Activated T-helper 1 cell treated with Interleukin-2 at 50 U/mL for 16 hours (primary cell): Measurements from ENCODE around the gene KCNMB2.

Source experiments
- DNase-seq: peaks from one replicate; pipeline ENCODE4 v3.0.0-alpha.2; 2020; ENCODE audit warnings: low read depth

Gene KCNMB2

GRCh38 chr3:178655488-178655887 is 119.3 kb downstream of the KCNMB2 start:
- DNase-seq: no peak

GRCh38 chr3:178658694-178659325 is 122.6 kb downstream of the KCNMB2 start:
- DNase-seq: no peak

- DNase-seq: no peak
Observed at GRCh38 chr3:178663201-178663934, 127.1 kb downstream of the KCNMB2 start.

GRCh38 chr3:178665747-178666146 is 129.5 kb downstream of the KCNMB2 start:
- DNase-seq: no peak

- DNase-seq: no peak
Observed at GRCh38 chr3:178669022-178669601, 132.9 kb downstream of the KCNMB2 start.

- DNase-seq: no peak
Observed at GRCh38 chr3:178669758-178670157, 133.5 kb downstream of the KCNMB2 start.

GRCh38 chr3:178671377-178671776 is 135.1 kb downstream of the KCNMB2 start:
- DNase-seq: no peak

GRCh38 chr3:178671791-178672190 is 135.6 kb downstream of the KCNMB2 start:
- no peak for DNase-seq

- DNase-seq: no peak
Observed at GRCh38 chr3:178672275-178672674, 136.0 kb downstream of the KCNMB2 start.

- no peak for DNase-seq
Observed at GRCh38 chr3:178673529-178673928, 137.3 kb downstream of the KCNMB2 start.

- DNase-seq: no peak
Observed at GRCh38 chr3:178676077-178676476, 139.8 kb downstream of the KCNMB2 start.

GRCh38 chr3:178676942-178677790 is 140.9 kb downstream of the KCNMB2 start:
- no peak for DNase-seq

GRCh38 chr3:178677961-178678360 is 141.7 kb downstream of the KCNMB2 start:
- no peak for DNase-seq

GRCh38 chr3:178680037-178680436 is 143.8 kb downstream of the KCNMB2 start:
- no peak for DNase-seq

GRCh38 chr3:178680489-178680888 is 144.3 kb downstream of the KCNMB2 start:
- DNase-seq: no peak

- DNase-seq: no peak
Observed at GRCh38 chr3:178684881-178685590, 148.8 kb downstream of the KCNMB2 start.

GRCh38 chr3:178685591-178685906 is 149.3 kb downstream of the KCNMB2 start:
- no peak for DNase-seq

- DNase-seq: no peak
Observed at GRCh38 chr3:178686826-178687225, 150.6 kb downstream of the KCNMB2 start.

- no peak for DNase-seq
Observed at GRCh38 chr3:178690571-178690970, 154.3 kb downstream of the KCNMB2 start.

- DNase-seq: no peak
Observed at GRCh38 chr3:178699364-178699763, 163.1 kb downstream of the KCNMB2 start.

- DNase-seq: no peak
Observed at GRCh38 chr3:178699810-178700209, 163.6 kb downstream of the KCNMB2 start.
